MM.1S (cell line): Measurements from ENCODE around the gene UIMC1.

ENCODE experiments used
- DNase-seq: peaks from one replicate; pipeline ENCODE4 v3.0.0-alpha.2; 2015
- H2AFZ ChIP-seq: fragments of 300-600 bp; sonication (generic); 2 replicates; pipeline ENCODE4 v1.6.0; 2016; ENCODE audit warnings: antibody characterized with exemption, low read length
- H3F3A ChIP-seq: fragments of 300-600 bp; sonication (generic); 2 replicates; pipeline ENCODE4 v1.6.1; 2016; ENCODE audit warnings: mild to moderate bottlenecking, antibody characterized with exemption, low read length, moderate library complexity, mixed read lengths; ENCODE audit not compliant: insufficient read depth
- H3K27ac ChIP-seq: fragments of 300-600 bp; sonication (generic); 2 replicates; pipeline ENCODE4 v1.5.1; 2016; ENCODE audit warnings: mild to moderate bottlenecking, low read length
- H3K27me3 ChIP-seq: fragments of 300-600 bp; sonication (generic); replicated peaks from 2 replicates; pipeline ENCODE4 v1.6.0; 2016; ENCODE audit warnings: low read length; ENCODE audit not compliant: insufficient read depth
- H3K36me3 ChIP-seq: fragments of 300-600 bp; sonication (generic); replicated peaks from 2 replicates; pipeline ENCODE4 v1.6.1; 2016; ENCODE audit warnings: mild to moderate bottlenecking, low read length, mixed read lengths; ENCODE audit not compliant: insufficient read depth
- H3K4me1 ChIP-seq: fragments of 300-600 bp; sonication (generic); 2 replicates; pipeline ENCODE4 v1.6.1; 2016; ENCODE audit warnings: low read length, mixed read lengths
- H3K4me2 ChIP-seq: fragments of 300-600 bp; sonication (generic); 2 replicates; pipeline ENCODE4 v1.6.0; 2016; ENCODE audit warnings: low read depth, low read length
- H3K4me3 ChIP-seq: fragments of 300-600 bp; sonication (generic); 2 replicates; pipeline ENCODE4 v1.5.1; 2016; ENCODE audit warnings: low read length, mixed read lengths
- H3K79me2 ChIP-seq: fragments of 300-600 bp; sonication (generic); 2 replicates; pipeline ENCODE4 v1.6.1; 2016; ENCODE audit warnings: mixed run types, low read length, mixed read lengths
- H3K9ac ChIP-seq: fragments of 300-600 bp; sonication (generic); 2 replicates; pipeline ENCODE4 v1.6.1; 2016; ENCODE audit warnings: low read length, mixed read lengths
- H3K9me2 ChIP-seq: fragments of 300-600 bp; sonication (generic); replicated peaks from 2 replicates; pipeline ENCODE4 v1.6.1; 2016; ENCODE audit warnings: mild to moderate bottlenecking, low read length, mixed read lengths; ENCODE audit not compliant: insufficient read depth
- H3K9me3 ChIP-seq: fragments of 300-600 bp; sonication (generic); replicated peaks from 2 replicates; pipeline ENCODE4 v1.6.1; 2016; ENCODE audit warnings: mild to moderate bottlenecking, low read length, mixed read lengths; ENCODE audit not compliant: insufficient read depth
- H4K20me1 ChIP-seq: fragments of 300-600 bp; sonication (generic); 2 replicates; pipeline ENCODE4 v1.6.1; 2016; ENCODE audit warnings: mild to moderate bottlenecking, low read length, moderate library complexity, mixed read lengths; ENCODE audit not compliant: insufficient read depth
- CTCF ChIP-seq: fragments of 300-600 bp; sonication (generic); IDR thresholded peaks from 2 replicates; pipeline ENCODE4 v1.5.1; 2016; ENCODE audit warnings: antibody characterized with exemption, low read length, mixed read lengths
- EZH2 ChIP-seq: fragments of 300-600 bp; sonication (generic); optimal IDR thresholded peaks from 2 replicates; pipeline ENCODE3; 2017; ENCODE audit warnings: low read depth, mild to moderate bottlenecking, antibody characterized with exemption, low read length, mixed read lengths
- EZH2phosphoT487 ChIP-seq: fragments of 300-600 bp; sonication (generic); IDR thresholded peaks from 2 replicates; pipeline ENCODE4 v1.6.1; 2018; ENCODE audit warnings: antibody characterized with exemption, low read length

UIMC1 gene

GRCh38 chr5:177018341-177018740, 11.8 kb upstream of the UIMC1 start:
- Histone ChIP-seq H3K4me3 (no peak overlapping the region), H3K9me3 (no peaks in the 10 kb centered on the region), H3F3A (peaks cover 2% of the 10 kb centered on the region; the same call in 1 of the 2 replicates), H3K4me1 (peaks cover under 1% of the 10 kb centered on the region; the same call in 1 of the 2 replicates), H3K9ac (no peak overlapping the region), H3K4me2 (no peak overlapping the region), H3K36me3 (no peaks in the 10 kb centered on the region), H4K20me1 (no peaks in the 10 kb centered on the region), H3K9me2 (no peaks in the 10 kb centered on the region), H3K79me2 (peaks cover 11% of the 10 kb centered on the region), H3K27me3 (no peaks in the 10 kb centered on the region), H3K27ac (no peak overlapping the region), H2AFZ (no peak overlapping the region)
- no peak for TF ChIP-seq EZH2phosphoT487
- no peak for TF ChIP-seq CTCF
- TF ChIP-seq EZH2: no peak
- no peak for DNase-seq

GRCh38 chr5:177015156-177015555, 8.6 kb upstream of the UIMC1 start:
- Histone ChIP-seq H3K9ac (no peak overlapping the region), H3K4me3 (no peak overlapping the region), H3K4me1 (no peaks in the 10 kb centered on the region), H3K36me3 (no peaks in the 10 kb centered on the region), H3K27me3 (no peaks in the 10 kb centered on the region), H3K4me2 (no peak overlapping the region), H3K9me2 (no peaks in the 10 kb centered on the region), H3F3A (no peaks in the 10 kb centered on the region), H2AFZ (no peak overlapping the region), H3K27ac (no peak overlapping the region), H4K20me1 (no peaks in the 10 kb centered on the region), H3K9me3 (no peaks in the 10 kb centered on the region), H3K79me2 (no peaks in the 10 kb centered on the region)
- TF ChIP-seq EZH2phosphoT487 (no peak), EZH2 (no peak), CTCF (no peak)
- DNase-seq: no peak

- TF ChIP-seq EZH2phosphoT487 (no peak), EZH2 (no peak), CTCF (no peak)
- peaks cover 4% of the 10 kb centered on the region; the same call in 1 of the 2 replicates for H4K20me1 ChIP-seq
- H3K9me2 ChIP-seq: no peaks in the 10 kb centered on the region
- no peak overlapping the region for H3K9ac ChIP-seq
- H3K4me1 ChIP-seq: peaks cover 3% of the 10 kb centered on the region; the same call in 1 of the 2 replicates
- no peak overlapping the region for H2AFZ ChIP-seq
- no peak overlapping the region for H3K27ac ChIP-seq
- no peaks in the 10 kb centered on the region for H3K9me3 ChIP-seq
- peaks cover 14% of the 10 kb centered on the region for H3K79me2 ChIP-seq
- H3K4me3 ChIP-seq: no peak overlapping the region
- no peak for DNase-seq
- no peaks in the 10 kb centered on the region for H3K27me3 ChIP-seq
- no peak overlapping the region for H3K4me2 ChIP-seq
- H3F3A ChIP-seq: no peaks in the 10 kb centered on the region
- H3K36me3 ChIP-seq: no peaks in the 10 kb centered on the region
Observed at GRCh38 chr5:177010153-177010552, 3.6 kb upstream of the UIMC1 start.
